Muscle layer of colon (tissue), 2 donors: ENCODE results near the gene APOM.

Source experiments
- H3K27ac ChIP-seq: one replicate; pipeline ENCODE4 v1.7.0; 2013; ENCODE audit warnings: low read depth, mild to moderate bottlenecking, low read length, moderate library complexity
- H3K27me3 ChIP-seq, 2 donors: one replicate each; pipeline ENCODE4 v1.7.0; 2013; ENCODE audit warnings: low read length in 2 of 2, mild to moderate bottlenecking in 2 of 2; ENCODE audit not compliant: insufficient read depth in 2 of 2, control insufficient read depth in 1 of 2
- H3K36me3 ChIP-seq: one replicate; pipeline ENCODE4 v1.7.0; 2013; ENCODE audit warnings: mild to moderate bottlenecking, low read length; ENCODE audit not compliant: insufficient read depth
- H3K4me1 ChIP-seq: one replicate; pipeline ENCODE4 v1.7.0; 2013; ENCODE audit warnings: mild to moderate bottlenecking, low read length; ENCODE audit not compliant: insufficient read depth
- H3K4me3 ChIP-seq, 2 donors: one replicate each; pipeline ENCODE4 v1.7.0; 2013; ENCODE audit warnings: low read length in 2 of 2, low read depth in 1 of 2, mild to moderate bottlenecking in 1 of 2, moderate library complexity in 1 of 2
- H3K9ac ChIP-seq: one replicate; pipeline ENCODE4 v1.7.0; 2013; ENCODE audit warnings: low read length
- H3K9me3 ChIP-seq: one replicate; pipeline ENCODE4 v1.7.0; 2013; ENCODE audit warnings: mild to moderate bottlenecking, low read length
- donor health status: abdominal sarcoma.
- donor health status: Adenocarcinoma of cecum.

Gene APOM

DNA sequence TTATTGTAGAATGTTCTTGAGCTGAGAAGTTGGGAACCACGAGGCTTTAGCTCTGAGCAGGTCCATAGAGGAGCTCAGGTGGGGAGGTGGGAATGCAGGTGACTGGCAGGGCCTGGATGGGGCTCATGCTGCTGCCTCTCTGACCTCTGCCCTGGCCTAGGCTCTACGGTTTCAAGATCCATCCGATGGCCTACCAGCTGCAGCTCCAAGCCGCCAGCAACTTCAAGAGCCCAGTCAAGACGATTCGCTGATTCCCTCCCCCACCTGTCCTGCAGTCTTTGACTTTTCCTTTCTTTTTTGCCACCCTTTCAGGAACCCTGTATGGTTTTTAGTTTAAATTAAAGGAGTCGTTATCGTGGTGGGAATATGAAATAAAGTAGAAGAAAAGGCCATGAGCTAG lies 14.0 kb downstream of the APOM start, which contains the start of gene LY6G5B:
Gene LY6G5B, plus strand, starts transcription at position 301 of the 400 bp plus-strand sequence. CDS start 975 bp downstream, outside the sequence.
- H3K4me3 ChIP-seq = no peak within 1 kb of the TSS
- H3K9me3 ChIP-seq = no peaks in the 10 kb centered on the region
- peaks cover 11% of the 10 kb centered on the region for H3K4me1 ChIP-seq
- peaks cover 55% of the 10 kb centered on the region for H3K36me3 ChIP-seq
- no peaks in the 10 kb centered on the region for H3K27me3 ChIP-seq
- H3K27ac ChIP-seq = no peak within 1 kb of the TSS
- no peak within 1 kb of the TSS for H3K9ac ChIP-seq

DNA sequence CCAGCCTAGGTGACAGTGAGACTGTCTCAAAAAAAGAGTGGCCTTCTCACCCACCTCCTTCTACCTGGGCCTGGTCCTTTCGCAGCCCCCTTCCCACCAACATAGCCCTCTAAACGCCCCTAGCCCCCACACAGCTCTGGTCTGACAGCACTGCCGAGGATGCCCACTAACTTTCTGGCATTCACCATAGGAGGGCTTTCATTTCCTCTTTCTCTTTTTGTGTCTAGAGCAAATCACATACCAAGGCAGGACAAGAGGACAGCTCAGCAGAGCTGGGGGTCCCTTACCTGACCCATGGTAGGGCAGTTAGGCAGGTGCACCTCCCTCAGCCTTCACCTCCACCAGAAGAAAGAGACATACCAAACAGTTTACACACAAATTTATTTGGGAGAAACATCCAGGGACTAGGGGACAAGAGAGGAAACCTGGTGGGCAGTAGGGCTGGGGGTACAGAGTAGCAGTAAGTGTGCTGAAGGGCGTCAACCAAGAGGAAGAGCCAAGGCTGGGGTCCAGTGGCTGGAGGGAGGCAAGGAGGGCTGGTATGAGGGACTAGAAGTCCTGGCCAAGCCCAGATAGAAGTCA lies 20.7 kb downstream of the APOM start:
- Histone ChIP-seq H3K4me3 (no peak overlapping the region), H3K36me3 (peaks cover 9% of the 10 kb centered on the region), H3K27me3 (no peaks in the 10 kb centered on the region), H3K4me1 (peaks cover 10% of the 10 kb centered on the region), H3K9ac (no peak overlapping the region), H3K27ac (no peak overlapping the region), H3K9me3 (no peaks in the 10 kb centered on the region)

DNA sequence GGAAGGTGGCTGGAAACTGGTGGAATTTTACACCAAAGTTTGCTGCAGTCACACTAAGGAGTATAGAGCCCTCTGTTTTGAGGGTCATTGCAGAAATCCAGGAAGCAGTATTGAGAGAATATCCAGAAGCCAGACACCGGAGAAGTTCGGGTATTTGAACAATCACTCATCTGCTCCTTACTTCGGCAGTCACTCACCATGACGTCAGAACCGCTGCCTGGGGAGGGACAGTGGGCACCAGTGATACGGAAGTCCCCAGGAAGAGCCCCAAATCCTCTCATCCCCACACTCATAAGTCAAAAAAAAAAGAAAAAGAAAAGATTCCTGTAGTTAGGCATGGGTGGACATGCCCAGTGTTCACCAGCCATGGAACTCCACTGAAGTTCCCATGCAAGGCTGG lies 21.2 kb downstream of the APOM start:
- H3K36me3 ChIP-seq = peaks cover 4% of the 10 kb centered on the region
- H3K27ac ChIP-seq = no peak overlapping the region
- no peak overlapping the region for H3K4me3 ChIP-seq

DNA sequence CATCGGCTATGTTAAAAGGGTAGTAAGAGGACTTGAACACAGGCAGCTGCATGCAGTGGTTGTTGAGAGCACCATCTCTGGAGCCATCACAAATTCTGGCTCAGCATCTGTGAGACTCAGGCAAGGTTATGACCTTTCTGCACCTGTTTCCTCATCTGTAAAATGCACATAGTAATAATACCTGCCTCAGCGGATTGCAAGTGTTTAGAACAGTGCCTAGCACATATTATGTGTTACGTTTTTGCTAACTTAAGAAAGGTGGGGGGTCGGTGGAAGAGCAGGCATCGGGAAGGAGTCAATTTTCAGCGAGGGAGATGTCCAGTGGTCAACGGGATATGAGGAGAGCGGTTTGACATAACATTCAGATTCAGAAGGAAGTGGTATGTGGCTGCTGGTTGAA lies 22.3 kb downstream of the APOM start:
- H3K36me3 ChIP-seq = no peaks in the 10 kb centered on the region
- no peaks in the 10 kb centered on the region for H3K9me3 ChIP-seq

More for the DNA sequence above, 21.2 kb downstream of the APOM start:
- Histone ChIP-seq H3K4me1 (peaks cover 13% of the 10 kb centered on the region), H3K9ac (no peak overlapping the region), H3K9me3 (no peaks in the 10 kb centered on the region), H3K27me3 (no peaks in the 10 kb centered on the region)

DNA sequence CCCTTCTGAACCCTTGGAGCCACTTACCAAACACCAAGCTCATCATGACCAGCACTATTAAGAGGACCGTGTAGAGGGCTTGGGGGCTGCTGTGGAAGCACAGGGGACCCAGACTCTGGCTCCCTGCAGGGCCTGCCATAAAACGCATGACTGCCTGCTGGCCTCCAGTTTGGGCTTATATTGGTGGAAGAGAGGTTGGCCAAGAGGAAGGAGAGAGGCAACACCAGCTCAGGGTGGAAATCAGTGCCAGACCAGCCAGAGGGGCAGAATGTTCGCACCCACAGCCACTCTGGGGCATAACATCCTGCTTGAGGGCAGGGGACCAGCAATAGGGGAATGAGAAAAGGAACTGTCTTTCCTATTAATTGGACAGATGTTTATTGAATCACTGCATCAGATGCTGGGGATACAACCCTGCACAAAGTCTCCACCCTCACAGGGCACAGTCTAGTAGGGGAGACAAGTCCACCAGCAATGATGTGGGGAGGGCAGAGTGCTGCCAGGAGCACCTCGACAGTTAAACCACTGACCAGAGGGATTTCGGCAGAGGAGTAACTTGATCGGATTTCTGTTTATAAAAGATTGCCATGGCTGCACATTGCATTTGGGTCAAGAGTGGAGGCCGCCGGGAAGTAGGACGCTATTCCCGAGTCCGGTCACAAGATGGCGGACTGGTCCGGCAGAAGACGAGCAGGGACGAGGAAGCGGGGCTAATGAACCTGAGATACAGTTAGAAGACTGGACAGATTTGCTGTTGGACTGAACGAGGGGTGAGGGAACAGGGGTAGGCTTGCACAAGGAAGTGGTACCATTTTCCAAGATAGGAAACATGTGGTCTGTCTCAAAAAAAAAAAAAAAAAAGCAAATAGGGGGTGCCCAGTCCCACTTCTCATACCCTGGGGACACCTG lies 24.8 kb downstream of the APOM start, which contains the start of gene LY6G5C:
Gene LY6G5C, minus strand, starts transcription at position 842 of the 909 bp plus-strand sequence. Its CDS starts 694 bp downstream, at position 148.
- Histone ChIP-seq H3K27ac (peak within 1 kb of the TSS; percentile 74), H3K9ac (peak within 1 kb of the TSS; percentile 53), H3K4me3 (peak within 1 kb of the TSS; percentile 24 to 71), H3K9me3 (no peaks in the 10 kb centered on the region), H3K36me3 (no peaks in the 10 kb centered on the region), H3K27me3 (no peaks in the 10 kb centered on the region), H3K4me1 (peaks cover 13% of the 10 kb centered on the region)

More for the DNA sequence above, 22.3 kb downstream of the APOM start:
- no peaks in the 10 kb centered on the region for H3K27me3 ChIP-seq
- H3K27ac ChIP-seq = no peak overlapping the region
- H3K9ac ChIP-seq = no peak overlapping the region
- peaks cover 13% of the 10 kb centered on the region for H3K4me1 ChIP-seq
- no peak overlapping the region for H3K4me3 ChIP-seq

DNA sequence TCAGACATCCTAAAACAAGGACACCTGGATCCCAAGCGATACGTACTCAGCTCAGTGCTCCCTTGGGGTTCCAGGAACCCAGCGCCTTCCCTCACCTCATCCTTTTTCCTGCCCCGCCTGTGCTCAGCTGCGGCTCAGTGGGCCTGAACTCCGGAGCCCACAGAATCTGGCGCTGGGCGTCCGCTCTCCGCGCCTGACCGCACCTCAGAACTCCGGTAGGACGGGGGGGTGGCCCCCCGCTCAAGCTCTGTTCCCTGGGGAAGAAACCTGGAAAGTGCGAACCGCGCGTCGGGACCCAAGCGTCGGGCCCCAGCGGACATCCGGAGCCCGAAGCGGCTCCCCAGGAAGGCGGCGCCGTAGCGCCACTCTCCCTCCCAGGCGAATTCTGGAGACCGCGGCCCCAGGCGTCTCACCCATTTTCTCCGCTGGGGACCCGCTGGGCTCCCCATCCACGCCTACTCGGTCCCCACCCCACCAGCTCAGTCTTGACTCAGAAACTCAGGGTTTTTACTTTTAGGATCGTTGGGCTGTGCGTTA lies 25.5 kb downstream of the APOM start:
- H3K27ac ChIP-seq = peak overlapping the region; percentile 74
- peaks cover 4% of the 10 kb centered on the region for H3K36me3 ChIP-seq
- no peaks in the 10 kb centered on the region for H3K9me3 ChIP-seq
- H3K4me1 ChIP-seq = peaks cover 13% of the 10 kb centered on the region
- H3K27me3 ChIP-seq = no peaks in the 10 kb centered on the region
- peak overlapping the region; percentile 24 to 71 for H3K4me3 ChIP-seq
- peak overlapping the region; percentile 53 for H3K9ac ChIP-seq

DNA sequence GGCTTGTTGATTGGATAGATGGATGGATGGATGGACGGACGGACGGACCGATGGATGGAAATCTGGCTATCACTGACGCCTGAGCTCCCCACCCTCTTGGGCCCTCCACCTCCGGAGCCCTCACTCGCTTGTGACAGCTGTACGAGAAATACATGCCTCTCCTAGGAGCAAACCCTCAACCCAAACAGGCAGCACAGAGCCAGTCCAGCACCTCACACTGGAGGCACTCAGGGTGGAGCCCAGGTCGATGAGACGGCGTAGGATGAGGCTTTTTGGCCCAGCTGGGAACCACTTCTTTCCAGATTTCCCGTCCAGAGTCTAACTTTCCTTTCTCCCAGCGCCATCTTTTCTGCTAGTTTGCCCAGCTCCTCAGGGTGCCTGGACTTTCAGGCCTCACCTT lies 27.9 kb downstream of the APOM start:
- H3K9me3 ChIP-seq = no peaks in the 10 kb centered on the region
- no peak overlapping the region for H3K27ac ChIP-seq
- peaks cover 13% of the 10 kb centered on the region for H3K4me1 ChIP-seq
- no peak overlapping the region for H3K9ac ChIP-seq
- H3K4me3 ChIP-seq = no peak overlapping the region
- H3K36me3 ChIP-seq = peaks cover 28% of the 10 kb centered on the region
- H3K27me3 ChIP-seq = no peaks in the 10 kb centered on the region

DNA sequence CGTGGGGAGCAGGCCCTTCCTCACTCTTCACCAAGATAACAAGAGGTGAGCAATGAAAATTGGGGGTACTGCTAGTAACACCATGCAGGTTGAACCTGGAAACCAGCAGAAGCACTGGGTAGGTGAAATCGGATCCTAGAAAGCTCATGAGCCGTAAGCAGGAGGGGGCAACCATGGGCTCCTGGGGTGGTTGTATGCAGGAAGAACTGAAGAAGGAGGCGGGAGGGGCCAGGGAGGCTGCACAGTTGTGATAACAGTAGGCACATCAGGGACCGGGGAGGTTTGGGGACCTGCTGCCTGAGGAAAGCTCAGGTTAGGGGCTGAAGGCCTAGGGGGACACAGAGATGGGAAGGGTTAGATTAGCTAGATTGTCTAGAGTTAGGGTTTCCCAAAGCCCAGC lies 30.8 kb downstream of the APOM start:
- H3K9ac ChIP-seq = no peak overlapping the region
- no peaks in the 10 kb centered on the region for H3K27me3 ChIP-seq
- H3K9me3 ChIP-seq = no peaks in the 10 kb centered on the region
- no peak overlapping the region for H3K27ac ChIP-seq
- no peak overlapping the region for H3K4me3 ChIP-seq
- H3K4me1 ChIP-seq = peaks cover 3% of the 10 kb centered on the region
- peaks cover 53% of the 10 kb centered on the region for H3K36me3 ChIP-seq

DNA sequence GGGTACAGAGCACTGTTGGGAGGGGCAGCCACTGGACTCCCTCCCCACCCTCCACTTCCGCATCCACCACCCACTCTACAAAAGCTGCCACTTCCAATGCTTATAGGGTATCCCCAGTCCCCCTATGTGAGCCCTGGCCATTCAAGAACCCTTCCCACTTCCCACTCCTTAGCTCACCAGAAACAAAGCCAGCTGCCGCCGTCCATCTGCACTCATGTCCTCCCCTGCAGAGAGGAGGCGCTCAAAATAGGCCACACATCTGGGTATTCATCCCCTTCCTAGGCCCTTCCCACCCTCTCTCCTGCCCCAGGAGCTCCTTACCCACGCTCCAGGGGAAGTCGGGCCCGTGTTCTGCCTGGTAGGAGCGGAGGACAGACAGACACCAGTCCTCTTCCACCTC lies 31.6 kb downstream of the APOM start:
- Histone ChIP-seq H3K36me3 (peaks cover 59% of the 10 kb centered on the region), H3K4me1 (no peaks in the 10 kb centered on the region), H3K27me3 (no peaks in the 10 kb centered on the region), H3K9ac (no peak overlapping the region), H3K9me3 (no peaks in the 10 kb centered on the region), H3K27ac (no peak overlapping the region), H3K4me3 (no peak overlapping the region)

DNA sequence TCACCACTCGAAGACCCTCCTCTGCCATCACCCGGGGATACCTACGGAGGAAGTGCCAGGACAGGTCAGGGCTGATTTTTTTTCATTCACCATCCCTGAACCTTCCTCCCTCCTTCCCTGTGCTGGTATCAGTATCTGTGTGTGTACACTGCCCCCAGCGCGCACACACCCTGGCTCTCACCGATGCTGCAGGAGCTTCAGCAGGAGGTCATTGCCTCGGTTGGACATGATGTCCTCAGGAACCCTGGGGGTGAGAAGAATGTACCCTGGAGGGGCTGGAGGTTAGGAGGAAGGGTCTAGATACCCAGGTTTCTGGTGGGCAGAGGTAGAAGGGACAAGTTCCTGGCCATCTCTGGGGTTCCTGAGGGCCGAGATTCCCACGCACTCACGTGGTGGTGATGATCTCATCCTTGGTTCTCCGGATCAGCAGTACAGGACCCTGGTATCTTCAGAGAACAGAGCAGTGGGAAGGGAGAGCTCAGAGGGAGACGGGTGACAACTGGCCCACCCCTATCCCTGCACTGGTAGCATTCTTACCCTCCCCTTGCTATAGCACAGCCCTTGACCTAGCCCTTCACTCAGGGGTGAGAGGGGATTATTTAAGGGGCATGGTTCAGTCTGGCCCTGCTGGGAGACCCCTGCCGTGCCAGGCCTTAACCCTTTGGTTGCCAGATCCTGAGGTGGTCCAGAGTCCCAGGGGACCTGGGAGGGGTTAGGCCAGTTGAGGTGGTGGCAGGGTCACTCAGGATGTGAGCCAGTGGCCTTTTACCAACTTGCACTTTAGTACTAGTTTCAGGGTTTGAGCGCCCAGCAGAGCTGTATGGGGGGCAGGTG lies 32.4 kb downstream of the APOM start:
- H3K9ac ChIP-seq = no peak overlapping the region
- no peak overlapping the region for H3K4me3 ChIP-seq
- no peak overlapping the region for H3K27ac ChIP-seq
- no peaks in the 10 kb centered on the region for H3K27me3 ChIP-seq
- no peaks in the 10 kb centered on the region for H3K4me1 ChIP-seq
- H3K9me3 ChIP-seq = no peaks in the 10 kb centered on the region
- H3K36me3 ChIP-seq = peaks cover 67% of the 10 kb centered on the region
